SIG-M5 treated with dmso at 0.1 percent for 504 hours (cell line): Measurements from ENCODE around the gene RNF217.
"Not testable (repeated sequence)": the region's sequence is repeated elsewhere in the genome, so short reads cannot be mapped to it uniquely, and the experiment has no call there.

Experiments used
- DNase-seq: peaks from one replicate; lab custom pipeline; 2025; ENCODE audit not compliant: unreplicated experiment; lab: John Stamatoyannopoulos, UW

RNF217 gene

DNA sequence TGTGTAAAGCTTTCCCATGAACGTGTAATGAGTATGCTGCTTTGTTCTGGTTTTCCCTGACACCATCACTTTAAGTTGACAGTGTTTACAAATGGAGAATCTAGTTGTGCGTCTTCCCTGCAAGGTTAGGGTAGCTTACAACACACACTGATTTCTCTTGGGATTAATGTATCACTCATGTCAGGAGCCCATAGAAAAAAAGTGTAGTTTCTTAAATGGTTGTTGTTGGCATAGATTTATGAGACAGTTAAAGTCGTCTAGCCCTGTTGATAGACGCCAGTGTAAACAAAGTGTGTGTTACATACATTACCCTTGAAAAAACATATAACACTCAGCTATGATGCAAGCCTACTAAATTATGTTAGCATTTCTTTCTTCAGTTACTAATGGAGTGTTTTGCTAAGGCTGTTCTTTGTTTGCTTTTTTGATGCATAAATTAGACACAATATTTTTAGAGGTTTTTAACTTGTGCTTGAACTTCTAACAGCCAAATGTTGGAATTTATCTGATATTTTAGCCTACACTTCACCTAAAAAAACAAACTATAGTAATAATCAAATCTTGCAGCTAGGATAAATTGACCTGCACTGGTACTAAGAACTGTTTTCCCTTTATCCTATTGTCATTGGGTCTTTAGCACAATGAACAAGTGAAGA lies 88.6 kb downstream of the RNF217 start:
- DNase-seq: no peak

- DNase-seq: no peak
These were observed 91.6 kb downstream of the RNF217 start for GRCh38 chr6:125053809-125054208.

DNA sequence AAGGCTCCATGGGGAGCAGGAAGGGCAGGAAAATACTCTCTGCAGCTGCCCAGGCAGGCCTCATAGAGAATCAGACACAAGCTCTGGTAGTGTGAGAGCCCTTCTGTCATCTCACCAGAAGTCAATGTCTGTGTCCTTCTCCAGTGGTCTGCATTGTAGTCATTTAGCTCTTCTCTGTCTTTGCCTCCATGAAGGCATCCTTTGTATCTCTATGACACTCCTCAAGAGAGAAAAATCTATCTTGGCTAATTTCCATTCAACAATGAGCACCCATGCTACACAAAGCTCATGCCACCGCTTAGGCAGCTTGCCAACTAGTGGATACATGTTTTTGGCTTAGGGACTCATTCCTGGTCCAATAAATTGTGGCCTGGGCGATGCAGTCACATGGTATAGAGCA lies 92.1 kb downstream of the RNF217 start:
- no peak for DNase-seq

- no peak for DNase-seq
These were observed 95.4 kb downstream of the RNF217 start for GRCh38 chr6:125057392-125058246.

- DNase-seq: no peak
These were observed 96.3 kb downstream of the RNF217 start for GRCh38 chr6:125058546-125058945.

DNA sequence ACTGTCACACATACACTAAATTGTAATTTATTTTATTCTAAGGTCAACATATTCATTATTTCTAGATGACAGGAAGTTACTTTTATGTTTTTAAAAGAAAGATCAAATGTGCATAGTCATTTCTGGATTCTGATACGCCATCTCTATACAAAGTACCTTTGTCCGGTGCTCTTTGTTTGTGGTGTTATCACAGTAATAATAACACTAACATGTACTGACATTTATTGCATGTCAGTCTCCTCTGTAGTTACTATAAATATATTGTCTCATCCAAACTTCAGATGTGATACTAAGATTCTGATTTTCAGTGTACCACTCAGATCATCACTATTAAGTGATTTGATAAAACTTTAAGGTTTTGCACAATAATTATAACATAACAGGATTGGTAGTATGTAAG lies 101.1 kb downstream of the RNF217 start:
- DNase-seq: no peak

DNA sequence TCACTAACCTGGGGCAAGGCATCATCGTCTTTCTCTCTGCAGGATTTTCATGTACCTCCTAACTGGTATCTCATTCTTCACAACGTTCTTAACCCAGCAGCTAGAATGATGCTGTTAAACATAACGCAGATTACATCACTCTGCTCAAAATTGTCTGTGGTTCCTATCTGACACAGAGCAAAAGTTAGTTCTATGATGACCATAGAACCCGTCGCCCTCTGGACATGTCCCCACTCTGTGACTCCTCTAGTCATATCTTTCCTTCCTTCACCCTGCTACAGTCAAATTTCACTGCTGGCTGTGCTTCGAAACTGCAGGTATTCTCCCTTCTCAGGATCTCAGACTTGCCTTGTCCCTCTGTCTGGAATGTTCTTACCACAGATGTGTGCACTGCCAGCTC lies 103.9 kb downstream of the RNF217 start:
- no peak for DNase-seq

- DNase-seq: no peak
These were observed 104.7 kb downstream of the RNF217 start for GRCh38 chr6:125066964-125067363.

- DNase-seq: no peak
These were observed 105.3 kb downstream of the RNF217 start for GRCh38 chr6:125067552-125067951.

- DNase-seq: no peak
These were observed 110.8 kb downstream of the RNF217 start for GRCh38 chr6:125073071-125073470.

- DNase-seq: no peak
These were observed 111.9 kb downstream of the RNF217 start for GRCh38 chr6:125074120-125074519.

DNA sequence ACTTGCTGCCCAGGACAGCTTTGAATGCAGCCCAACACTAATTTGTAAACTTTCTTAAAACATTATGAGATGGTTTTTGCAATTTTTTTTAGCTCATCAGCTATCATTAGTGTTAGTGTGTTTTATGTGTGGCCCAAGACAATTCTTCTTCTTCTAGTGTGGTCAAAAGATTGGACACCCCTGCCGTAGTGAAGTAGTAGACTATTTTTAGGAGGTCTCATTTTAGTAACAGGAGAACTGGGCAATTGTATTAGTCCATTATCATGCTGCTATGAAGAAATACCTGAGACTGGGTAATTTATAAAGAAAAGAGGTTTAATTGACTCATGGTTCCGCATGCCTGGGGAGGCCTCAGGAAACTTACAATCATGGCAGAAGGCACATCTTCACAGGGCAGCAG lies 112.8 kb downstream of the RNF217 start:
- DNase-seq: not testable (repeated sequence)

GRCh38 chr6:125075741-125076481 lies 113.7 kb downstream of the RNF217 start:
- DNase-seq: no peak

- DNase-seq: no peak
These were observed 114.2 kb downstream of the RNF217 start for GRCh38 chr6:125076482-125076742.

GRCh38 chr6:125077453-125077852 lies 115.2 kb downstream of the RNF217 start:
- DNase-seq: no peak

DNA sequence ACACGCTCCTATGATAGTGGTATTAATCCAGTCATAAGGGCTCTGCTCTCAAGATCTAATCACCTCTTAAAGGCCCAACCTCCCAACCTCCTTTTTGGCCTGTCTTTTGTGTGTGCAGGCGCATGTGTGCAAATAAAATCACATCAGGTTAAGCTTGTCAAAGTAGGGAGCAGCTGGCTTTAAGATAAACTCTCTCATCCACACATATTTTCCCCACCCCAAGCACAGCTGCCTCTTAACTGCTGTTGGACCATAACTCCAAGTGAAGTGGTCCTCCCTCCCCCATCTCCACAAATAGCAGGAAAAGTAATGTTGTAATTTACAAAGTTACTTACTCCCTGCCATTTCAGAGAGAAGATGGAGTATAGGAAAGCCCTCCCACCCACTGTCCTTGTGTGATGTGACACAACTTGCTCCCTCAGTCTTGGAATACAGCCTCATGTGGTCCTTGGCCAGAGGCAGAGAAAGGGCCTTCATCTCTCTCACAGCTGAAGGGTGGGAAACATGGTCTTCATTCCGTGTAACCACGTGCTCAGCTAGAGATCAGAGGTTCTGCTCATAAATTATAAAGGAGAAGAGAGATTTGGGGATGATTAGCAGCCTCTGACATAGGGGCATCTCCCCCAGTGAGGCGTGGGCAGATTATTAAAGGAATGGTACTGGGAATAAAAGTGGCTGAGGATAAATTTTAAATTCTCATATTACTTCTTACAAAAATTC lies 116.5 kb downstream of the RNF217 start:
- DNase-seq: no peak

GRCh38 chr6:125082908-125083683 lies 120.9 kb downstream of the RNF217 start:
- DNase-seq: no peak

DNA sequence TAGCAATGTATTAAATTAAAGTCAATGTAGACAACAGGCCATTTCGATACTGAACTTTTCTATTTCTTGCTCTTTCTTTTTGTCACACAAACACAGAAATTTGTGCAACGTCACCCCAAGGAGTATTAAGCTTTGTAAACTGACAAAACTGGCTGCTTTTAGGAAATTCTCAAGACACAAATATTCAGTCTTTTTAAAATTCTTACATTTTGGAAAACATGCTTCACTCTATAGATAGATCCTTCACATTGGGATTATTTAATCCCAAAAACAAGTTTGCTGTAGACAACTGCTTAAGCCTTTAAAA lies 121.4 kb downstream of the RNF217 start:
- DNase-seq: no peak

GRCh38 chr6:125086716-125087115 lies 124.5 kb downstream of the RNF217 start:
- no peak for DNase-seq

- DNase-seq: no peak
These were observed 126.7 kb downstream of the RNF217 start for GRCh38 chr6:125088963-125089362.

DNA sequence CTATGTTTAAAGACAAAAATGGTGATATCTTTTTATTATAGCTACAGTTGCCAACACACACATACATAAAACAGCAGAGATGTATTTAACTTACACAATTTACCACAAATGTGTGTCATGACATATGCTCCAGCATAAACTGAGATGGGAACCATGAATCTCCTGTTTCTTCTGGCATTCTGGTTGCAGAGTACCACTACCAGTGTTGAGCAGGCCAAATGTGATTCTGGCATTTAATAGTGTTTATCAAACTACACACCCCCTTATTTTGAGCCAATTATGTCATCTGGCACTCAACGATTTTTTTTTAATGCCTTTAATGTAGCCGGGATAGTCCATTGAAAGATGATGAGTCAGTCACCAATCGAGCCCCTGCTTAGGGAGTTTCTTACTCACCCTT lies 132.3 kb downstream of the RNF217 start:
- DNase-seq: no peak
